Measurements from ENCODE around the gene ELK1. TPM values are rescaled to one million over a fixed set of nuclear protein-coding genes. Genes with fewer than 3 reads are reported as not detected.

The ELK1 gene
- total RNA-seq (2014; rRNA removed; shearing (Covaris generic)) = 24.4 and 39.5 TPM in 2 replicates
- 17.9 and 19.2 TPM in 2 replicates for polyA plus RNA-seq (2016; fragmentation: Nextera tagmentation; extraction: Ambion mirVana)
- long read RNA-seq, partial matches to known transcripts = 0 of 3 reads
- long read RNA-seq, other reads (novel, unspliced or antisense) = 0 of 3 reads

- Histone ChIP-seq H3K4me3 (peak within 1 kb of the TSS; percentile 69), H3K36me3 (ENCODE audit: insufficient read depth) (no peaks in the 10 kb centered on the region), H3F3A (replicated peaks; ENCODE audit: low read depth) (no peaks in the 10 kb centered on the region), H4K20me1 (replicated peaks; ENCODE audit: insufficient read depth) (no peaks in the 10 kb centered on the region), H3K27ac (ENCODE audit: low read depth) (peak within 1 kb of the TSS; percentile 70), H3K9me2 (ENCODE audit: insufficient read depth) (no peaks in the 10 kb centered on the region), H3K4me1 (ENCODE audit: insufficient read depth) (peaks cover 3% of the 10 kb centered on the region; the same call in 1 of the 2 replicates), H3K79me2 (replicated peaks; ENCODE audit: insufficient read depth) (peaks cover 21% of the 10 kb centered on the region), H3K27me3 (ENCODE audit: insufficient read depth) (no peaks in the 10 kb centered on the region), H2AFZ (0 out of 2 replicates have a peak within 1 kb of the TSS, but pooled peaks have one; percentile 53), H3K4me2 (peak within 1 kb of the TSS; percentile 80)
- Mint-ChIP-seq H3K36me3 (ENCODE audit: low read depth) (peaks cover 32% of the 10 kb centered on the region), H3K4me1 (peaks cover 21% of the 10 kb centered on the region), H3K27me3 (ENCODE audit: insufficient read depth, low read depth, poor library complexity) (peaks cover 6% of the 10 kb centered on the region), H3K9me3 (no peaks in the 10 kb centered on the region), H3K4me3 (peak within 1 kb of the TSS; percentile 92), H3K27ac (peak within 1 kb of the TSS; percentile 98)
- peak; percentile 95 for ATAC-seq
- TF ChIP-seq NANOG (IDR thresholded peaks at IDR 0.05; ENCODE audit: borderline replicate concordance) (no peak), EZH2phosphoT487 (IDR thresholded peaks at IDR 0.05; ENCODE audit: unreplicated experiment) (no peak), ZNF462 (CRISPR knock-in tag; IDR thresholded peaks at IDR 0.05) (no peak), EZH2 (IDR thresholded peaks at IDR 0.05; ENCODE audit: low read depth, unreplicated experiment) (no peak), JUNB (IDR thresholded peaks at IDR 0.05; ENCODE audit: unreplicated experiment) (no peak), ZNF114 (CRISPR knock-in tag; IDR thresholded peaks at IDR 0.05) (no peak), STAT1 (IDR thresholded peaks at IDR 0.05; ENCODE audit: unreplicated experiment) (no peak), CREB1 (CRISPR knock-in tag; IDR thresholded peaks at IDR 0.05; ENCODE audit: low read depth) (peak; percentile 42; the same call in 1 of the 2 replicates), POLR2AphosphoS5 (IDR thresholded peaks at IDR 0.05; ENCODE audit: low read depth) (peak; percentile 20; the same call in 1 of the 2 replicates), CTCF (conservative IDR thresholded peaks at IDR 0.05; ENCODE audit: low read depth in 2 of 2) (no peak), ETS1 (IDR thresholded peaks at IDR 0.05) (no peak), ZNF331 (CRISPR knock-in tag; IDR thresholded peaks at IDR 0.05; ENCODE audit: low read depth) (no peak)
- DNase-seq (ENCODE audit: low spot score) = peak; percentile 94
Observed at GRCh38 chrX:47650164-47651042, at the start of gene ELK1. Gene ELK1 (minus strand): TSS chrX:47650563. CDS start chrX:47641441, 9,122 bp downstream.

Data from GM23338 (cell line).